HG03095 (cell line): ENCODE measurements around the gene ADM5.

ENCODE experiments used
- ATAC-seq: cut with Tn5 transposase; IDR thresholded peaks from one replicate; pipeline ENCODE4 v1.9.1; 2021; ENCODE audit warnings: moderate library complexity; ENCODE audit not compliant: unreplicated experiment

ADM5 gene

DNA sequence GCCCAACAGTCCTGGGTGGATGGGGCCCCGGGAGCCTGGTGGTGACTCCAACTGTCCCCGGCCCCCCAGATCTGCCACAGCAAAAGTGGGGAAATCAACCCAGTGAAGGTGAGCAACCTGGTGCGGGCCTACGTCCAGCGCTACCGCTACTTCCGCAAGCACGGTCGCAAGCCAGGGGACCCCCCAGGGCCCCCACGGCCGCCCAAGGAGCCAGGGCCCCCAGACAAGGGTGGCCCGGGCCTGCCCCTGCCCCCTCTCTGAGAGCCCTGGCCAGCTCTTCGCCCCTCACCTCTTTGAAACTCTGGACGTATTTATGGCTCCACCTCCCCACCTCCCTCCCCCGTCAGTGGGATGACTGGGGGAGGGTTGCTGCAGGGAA is 31.3 kb upstream of the ADM5 start:
- no peak for ATAC-seq

DNA sequence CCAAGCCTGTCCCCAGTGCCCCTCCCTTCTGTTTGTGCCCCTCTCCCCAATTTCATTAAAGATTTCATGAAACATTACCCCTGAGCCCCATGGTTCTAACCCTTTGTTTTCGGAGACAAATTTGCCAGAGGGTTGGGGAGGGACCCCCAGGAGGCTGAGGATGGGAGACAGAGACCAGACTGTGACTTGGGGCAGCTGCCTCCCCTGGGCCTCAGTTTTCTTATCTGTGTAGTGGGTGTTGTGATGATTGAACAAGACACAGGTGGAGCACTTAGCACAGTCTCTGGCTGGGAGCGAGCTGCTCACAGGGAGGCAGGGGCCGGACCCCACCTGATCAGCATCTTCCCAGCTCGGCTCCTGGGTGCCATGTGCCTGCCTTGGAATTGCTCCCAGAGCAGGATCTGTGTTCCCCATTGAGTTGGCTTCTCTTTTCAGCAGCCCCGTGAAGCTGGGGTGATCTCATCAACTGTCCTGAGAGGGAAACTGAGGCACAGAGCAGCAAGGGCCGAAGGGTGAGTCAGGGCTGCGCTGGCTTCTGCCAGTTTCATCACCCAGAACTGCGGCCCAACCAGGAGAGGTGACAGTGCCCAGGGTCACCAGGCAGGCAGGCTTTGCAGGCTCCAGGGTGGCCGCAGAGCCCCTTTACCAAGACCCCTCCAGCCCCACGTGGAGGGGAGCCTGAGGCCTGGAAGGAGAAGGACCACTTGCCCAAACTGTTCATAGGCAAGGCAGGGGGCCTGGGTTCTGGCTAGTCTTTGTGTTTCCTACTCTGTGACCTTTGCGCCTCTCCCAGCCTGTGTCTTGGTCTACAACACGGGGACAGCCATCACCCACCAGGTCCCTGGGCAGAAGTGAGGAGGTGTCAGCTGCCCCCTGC is 30.6 kb upstream of the ADM5 start:
- ATAC-seq: no peak

DNA sequence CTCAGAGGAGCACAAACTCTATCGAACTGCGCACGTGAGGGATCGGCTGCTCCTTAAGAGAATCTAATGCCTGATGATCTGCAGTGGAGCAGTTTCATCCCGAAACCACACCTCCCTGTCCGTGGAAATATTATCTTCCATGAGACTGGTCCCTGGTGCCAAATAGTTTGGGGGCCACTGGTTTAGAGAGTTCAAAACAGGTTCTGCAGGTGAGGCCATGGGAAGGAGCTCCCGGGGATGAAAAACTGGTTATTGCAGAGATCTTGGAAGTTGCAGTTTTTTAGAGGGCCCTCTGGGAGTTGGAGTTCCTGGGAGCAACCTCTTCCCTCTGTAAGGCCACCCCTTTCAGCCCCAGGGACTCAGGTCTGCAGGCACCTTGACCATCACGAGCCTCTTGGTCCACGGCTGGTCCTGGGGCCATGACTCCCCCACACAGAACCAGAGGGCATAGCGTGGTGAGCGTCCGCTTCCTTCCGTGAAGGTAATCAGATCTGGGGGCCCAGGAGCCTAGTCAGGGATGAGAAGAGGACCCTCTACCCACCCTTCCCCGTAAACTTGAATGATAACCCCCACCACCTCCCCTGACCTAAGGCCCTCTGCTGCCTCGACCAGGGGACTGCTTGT is 28.9 kb upstream of the ADM5 start:
- ATAC-seq: no peak

DNA sequence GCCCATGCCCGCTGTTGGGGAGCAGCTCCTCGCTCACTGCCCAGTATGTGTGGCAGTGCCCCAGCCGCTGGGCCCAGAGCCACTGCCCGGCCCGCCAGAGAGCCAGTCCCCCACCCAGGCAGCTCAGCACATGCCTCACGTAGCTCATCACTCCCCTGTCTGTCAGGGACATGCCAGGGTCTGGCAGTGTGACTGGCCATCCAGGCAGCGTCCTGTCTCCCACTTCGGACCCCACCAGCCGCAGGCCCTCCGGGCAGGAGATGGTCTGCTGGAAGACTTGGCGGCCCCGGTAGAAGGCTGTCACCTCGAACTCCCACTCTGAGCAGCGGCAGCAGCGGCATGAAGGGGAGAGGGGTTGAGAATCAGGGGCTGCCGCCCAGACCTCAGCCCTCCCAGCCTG is 27.4 kb upstream of the ADM5 start:
- ATAC-seq: no peak

DNA sequence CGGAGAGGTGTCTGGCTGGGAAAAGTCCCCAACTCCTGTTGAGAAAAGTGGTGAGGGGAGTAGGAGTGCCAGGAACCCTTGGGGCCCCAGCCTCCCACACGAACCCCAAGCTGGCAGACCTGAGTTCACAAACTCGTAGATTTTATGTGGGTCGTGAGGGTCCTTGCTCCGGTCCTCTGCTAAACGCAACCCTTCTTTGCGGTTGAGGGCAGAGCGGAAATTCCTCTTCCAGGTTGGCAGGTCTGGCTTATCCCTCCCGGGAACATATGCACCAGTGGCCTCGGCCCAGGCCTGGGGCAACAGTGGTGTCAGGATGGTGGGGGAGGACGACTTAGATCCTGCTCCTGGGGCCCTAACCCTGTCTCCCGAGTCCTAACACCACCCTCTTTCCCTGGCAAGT is 26.2 kb upstream of the ADM5 start:
- ATAC-seq: no peak

DNA sequence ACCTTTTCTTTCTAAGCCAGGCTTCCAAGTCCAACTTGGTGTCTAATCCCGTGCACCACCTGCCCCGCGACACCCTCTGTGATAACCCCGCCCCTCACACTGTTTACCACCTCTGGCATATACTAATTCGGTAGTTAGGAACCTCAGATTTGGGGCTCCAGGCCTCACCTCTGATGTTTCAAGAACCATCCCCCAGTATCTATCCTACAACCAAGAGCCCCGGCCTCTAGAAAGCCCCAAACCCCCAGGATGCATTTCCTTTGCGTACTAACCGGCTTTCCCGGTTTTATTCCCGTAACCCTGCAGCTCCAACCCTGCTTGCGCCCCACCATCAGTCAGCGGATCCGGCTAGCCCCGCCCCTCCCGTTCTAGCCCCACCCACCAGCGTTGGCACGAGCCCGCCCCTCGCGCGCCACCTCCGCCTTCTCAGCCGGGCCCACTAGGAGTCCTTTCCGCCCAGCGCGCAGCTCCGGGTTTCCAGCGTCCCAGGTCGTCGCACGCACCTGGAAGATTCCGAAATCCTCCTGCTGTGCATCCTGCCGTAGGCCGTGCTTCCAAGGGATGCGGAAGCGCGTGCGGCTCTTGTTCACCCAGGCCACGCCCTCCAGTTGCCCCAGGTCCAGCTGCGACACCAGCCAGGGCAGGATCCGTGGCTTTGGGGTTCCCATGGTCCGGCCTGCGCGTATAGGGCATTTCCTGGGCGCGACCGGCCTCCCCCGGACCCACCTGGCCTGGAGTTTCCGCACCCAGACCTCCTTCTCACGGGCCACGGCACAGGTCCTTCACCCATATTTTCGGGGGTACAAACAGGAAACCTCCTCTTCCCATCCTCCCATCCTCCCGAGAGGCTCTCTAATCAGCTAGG is 25.0 kb upstream of the ADM5 start:
- ATAC-seq: peak; percentile 33

DNA sequence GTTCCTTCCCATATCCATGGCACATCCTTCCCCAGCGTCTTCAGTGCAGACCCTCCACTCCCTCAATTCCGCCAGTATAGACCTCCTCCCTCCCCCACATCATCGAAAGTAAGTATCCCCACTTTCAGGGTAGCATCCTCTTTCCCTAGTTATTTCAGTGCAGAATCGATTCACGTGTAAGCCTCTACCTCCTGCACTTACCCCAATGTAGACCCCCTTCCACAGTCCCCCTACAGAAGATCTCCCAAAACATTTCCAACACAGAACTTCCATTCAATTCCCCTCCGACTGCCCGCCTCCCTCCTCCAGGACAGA is 24.4 kb upstream of the ADM5 start:
- no peak for ATAC-seq

DNA sequence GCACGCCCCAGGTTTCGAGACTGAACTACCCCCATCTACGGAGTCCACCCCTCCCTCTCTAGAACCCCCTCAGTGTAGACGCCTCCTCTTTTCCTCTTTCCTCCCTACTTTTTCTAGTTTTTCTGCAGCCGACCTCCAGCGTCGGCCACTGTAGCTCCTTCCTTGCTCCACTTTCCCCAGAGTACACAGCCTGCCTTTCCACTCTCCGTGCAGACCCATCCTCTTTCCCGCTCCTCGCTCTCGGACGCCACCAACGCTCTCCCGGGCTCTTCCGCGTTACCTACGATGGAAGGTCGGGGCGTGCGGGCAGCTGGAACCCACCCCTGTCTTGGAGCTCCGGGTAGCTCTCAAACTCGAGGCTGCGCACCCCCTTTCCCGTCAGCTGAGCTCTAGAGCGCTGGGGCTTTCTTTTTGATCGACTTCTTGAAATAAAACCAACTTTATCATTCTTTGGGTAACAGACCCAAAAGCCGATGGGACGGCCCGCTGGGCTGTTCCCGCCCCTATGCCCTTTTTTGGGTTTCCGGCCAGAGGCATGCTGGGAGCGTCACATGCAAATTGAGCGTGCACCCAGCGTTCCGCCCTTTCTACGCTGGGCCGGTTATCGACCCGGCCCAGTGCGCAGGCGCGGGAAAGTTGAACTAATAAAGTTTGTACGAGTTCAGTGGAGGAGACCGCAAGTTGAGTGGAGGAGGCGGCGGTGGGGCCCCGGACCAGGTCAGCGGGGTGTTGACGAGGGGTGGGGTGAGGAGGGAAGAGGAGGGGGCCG is 23.9 kb upstream of the ADM5 start, which contains the start of the genes BCL2L12 and IRF3:
TSS of gene BCL2L12 (plus strand) at position 583 of the 769 bp plus-strand sequence. CDS start 760 bp downstream, outside the sequence.
TSS of gene IRF3 (minus strand) at position 507 of the 769 bp plus-strand sequence. CDS start 1,019 bp downstream, outside the sequence.
- peak; percentile 75 for ATAC-seq

DNA sequence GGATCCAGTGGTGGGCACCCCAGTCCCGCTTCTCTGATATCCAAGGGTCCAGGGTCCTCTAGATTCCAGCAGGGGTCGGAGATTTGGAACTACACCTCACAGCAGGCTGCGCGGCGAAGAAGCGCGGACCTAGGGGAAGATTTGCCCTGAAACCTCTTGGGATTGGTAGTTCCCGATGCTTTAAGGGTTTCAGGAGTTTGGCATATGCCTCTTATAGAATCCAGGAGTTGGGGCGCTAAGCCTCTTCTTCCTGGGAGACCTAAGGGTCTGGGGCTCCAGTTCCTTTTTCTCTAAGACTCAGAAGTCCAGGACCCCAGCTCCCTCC is 23.3 kb upstream of the ADM5 start:
- no peak for ATAC-seq

DNA sequence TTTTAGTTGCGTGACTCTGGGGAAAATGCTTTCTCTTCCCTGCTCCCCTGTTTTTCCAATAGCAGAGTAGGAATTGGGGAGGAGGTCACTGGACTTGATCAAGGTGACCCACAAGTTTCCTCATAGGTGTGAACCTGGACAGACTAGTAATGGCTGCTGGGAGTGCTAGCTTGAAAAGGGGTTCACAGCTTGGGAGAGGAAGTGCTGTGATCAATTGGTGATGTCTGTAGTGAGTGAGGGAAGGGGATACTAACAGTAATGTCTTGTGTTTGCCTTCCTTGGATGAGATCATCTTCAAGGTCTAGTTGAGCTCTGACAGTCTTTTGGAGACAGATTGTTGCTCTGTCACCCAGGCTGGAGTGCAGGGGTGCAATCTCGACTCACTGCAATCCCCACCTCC is 21.9 kb upstream of the ADM5 start:
- ATAC-seq: no peak

DNA sequence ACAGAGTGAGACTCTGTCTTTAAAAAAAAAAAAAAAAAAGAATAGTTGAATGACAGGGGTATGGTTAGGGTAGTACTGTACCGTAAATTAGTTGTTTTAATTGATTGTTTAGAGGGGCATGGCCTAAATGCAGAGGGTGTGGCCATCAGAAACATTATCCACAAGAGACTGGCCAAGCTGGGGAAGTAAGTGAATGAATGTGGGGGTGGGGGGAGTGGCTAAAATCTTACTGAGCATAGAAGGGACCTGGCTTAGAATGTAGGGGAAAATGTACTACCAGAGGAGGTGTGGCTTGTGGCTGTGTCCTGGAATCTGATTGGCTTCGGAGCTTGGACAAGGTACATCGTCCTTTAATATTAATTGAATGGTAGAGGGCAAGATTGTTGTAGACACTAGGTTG is 19.9 kb upstream of the ADM5 start:
- ATAC-seq: no peak

DNA sequence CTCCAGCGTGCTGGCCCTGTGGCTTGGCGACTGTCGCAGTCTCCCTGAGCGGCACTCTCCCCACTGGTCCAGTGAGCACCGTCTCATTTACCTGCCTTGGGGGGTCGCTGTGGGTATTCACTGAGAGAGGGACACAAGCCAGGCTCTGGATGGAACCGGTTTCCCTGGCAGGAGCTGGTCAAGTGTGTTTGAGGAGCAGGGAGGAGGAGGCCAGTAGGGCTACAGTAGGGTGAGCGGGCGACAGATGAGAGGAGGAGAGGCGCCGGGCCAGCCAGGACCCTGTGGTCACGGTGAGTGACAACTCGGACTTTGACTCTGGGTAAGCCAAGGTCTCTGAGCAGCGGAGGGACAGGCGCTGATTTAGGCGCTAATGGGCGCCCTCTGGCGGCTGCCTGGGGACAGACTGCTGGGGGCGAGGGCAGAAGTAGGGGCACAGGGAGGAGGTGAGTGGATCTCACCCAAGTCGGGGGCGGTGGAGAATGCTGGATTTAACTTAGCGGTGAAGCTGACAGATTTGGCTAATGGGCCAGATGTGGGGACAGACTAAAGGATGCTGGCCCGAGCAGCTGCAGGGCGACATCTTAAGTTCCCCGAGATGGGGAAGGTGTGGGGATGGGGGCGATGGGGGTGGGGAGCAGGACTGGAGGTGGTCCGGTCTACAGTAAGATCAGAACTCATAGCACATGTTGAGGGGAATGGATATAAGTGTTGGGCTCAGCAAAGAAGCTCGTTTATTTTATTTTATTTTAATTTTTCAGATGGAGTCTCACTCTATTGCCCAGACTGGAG is 17.1 kb upstream of the ADM5 start:
- ATAC-seq: no peak

DNA sequence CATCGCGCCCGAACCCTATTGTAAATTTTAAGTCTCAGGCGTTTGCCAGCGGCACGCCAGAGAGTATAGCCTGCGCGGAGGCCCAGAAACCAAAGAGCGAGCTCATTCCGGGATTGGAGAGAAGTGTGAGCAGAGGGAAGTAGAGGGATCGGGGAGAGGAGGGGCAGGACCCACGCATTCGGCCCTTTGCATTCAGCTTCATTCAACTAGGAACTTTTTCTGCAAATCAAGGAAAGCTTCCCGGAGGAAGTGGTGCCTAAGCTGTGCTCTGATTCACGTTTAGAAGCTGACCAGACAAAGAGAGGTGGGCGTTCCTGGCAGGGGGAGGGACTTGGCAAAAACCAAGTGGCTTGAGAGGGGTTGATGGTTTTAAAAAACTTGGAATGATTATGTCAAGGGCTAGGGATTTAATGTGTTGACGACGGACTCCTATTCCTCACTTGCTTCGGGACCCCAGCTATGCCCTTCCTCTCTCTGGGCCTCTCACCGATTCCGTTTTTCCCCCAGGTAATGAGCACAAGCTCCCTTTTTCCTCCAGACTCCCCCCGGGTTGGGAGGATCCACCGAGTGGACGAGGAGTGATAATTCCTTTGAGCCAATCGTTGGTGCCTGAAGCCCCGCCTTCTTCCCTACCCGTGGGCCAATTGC is 13.1 kb upstream of the ADM5 start:
- ATAC-seq: no peak

DNA sequence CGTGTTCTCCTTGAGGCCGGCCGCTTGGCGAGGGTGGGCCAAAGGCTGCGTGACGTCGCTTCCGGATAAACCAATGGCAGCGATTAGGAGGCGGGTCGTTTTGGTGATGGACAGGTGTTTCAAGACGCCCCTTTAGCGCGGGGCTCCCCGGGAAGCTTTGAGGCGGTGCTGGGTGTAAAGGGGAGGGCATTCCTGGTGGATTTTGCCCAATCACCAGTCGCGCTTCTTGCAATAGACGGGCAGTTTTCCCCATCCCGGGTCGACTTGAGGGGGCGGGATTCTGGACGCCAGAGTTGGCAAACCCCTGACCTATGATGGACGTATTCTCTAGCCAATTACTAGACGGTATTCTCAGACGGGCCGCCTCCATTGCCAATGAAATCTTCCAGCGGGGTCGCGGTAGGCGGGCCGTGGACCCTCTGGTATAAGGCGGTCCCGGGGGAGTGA is 12.6 kb upstream of the ADM5 start:
- peak; percentile 52 for ATAC-seq

DNA sequence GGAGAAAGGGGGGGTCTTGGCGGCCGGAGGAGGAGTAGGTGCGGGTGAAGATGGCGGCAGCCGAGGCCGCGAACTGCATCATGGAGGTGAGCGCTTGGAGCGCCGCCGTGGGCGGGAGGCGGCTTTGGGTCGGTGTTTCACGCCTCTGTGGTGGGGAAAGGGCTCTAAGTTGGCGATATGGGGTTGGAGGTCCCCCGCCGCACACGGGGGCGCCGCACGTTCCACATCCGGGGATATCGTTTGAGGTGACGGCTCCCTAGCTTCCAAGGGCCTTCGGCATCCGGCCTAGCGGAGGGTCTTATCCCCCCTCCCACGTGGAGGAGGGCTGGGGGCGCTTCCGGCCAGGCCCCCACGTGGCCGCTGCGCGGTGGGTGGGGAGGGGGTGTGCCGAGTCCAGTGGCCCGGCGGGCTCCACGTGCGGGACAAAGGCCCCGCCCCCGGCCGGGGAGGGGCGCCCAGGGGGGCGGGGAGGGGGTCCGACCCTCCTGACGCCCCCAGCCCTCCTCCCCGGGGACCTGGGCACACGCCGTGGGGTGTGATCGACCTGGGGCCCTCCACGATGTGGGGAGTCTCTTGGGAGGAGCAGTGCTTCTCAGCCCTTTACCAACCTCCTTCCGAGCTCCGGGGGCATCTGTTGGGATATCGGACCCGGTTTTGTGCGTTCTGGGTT is 12.0 kb upstream of the ADM5 start, which contains the start of gene PRMT1:
TSS of gene PRMT1 (plus strand) at position 41 of the 670 bp plus-strand sequence. CDS start at position 51, 10 bp downstream.
- ATAC-seq: no peak

DNA sequence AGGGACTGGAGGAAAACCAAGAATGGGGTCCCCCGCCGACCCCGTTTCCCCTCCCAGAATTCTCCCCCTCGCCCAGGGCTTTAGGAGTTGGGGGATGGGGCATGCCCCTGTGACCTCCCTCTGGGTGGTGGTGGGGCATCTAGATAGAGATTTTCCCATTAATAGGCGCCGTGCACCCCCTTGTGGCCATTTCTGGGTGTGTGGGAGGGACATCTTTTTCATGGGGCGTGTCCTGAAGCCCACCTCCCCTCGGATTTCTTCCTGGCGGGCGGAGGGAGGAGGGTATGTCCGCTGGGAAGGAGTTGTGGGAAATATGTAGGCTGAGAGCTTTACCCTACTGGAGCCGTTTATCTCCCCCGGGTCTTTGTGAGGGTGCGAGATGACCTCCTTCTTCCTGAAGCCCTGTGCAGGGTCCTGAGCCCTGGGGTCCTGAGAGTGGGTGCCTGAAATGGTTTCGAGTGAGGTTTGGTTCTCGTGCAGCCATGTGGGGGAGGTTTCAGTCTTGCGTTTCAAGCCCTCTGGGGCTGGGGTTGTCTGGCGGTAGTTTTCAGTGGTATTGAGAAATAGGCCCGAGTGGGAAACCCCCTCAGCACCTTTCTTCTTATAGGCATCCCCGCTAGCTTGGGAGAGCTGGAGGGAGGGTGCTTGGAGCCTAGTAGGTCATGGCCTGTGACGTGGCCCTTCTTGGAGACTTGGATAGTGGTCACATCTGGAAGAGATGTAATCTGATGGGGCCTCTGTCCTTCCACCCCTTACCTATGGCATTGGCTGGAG is 11.3 kb upstream of the ADM5 start:
- no peak for ATAC-seq

DNA sequence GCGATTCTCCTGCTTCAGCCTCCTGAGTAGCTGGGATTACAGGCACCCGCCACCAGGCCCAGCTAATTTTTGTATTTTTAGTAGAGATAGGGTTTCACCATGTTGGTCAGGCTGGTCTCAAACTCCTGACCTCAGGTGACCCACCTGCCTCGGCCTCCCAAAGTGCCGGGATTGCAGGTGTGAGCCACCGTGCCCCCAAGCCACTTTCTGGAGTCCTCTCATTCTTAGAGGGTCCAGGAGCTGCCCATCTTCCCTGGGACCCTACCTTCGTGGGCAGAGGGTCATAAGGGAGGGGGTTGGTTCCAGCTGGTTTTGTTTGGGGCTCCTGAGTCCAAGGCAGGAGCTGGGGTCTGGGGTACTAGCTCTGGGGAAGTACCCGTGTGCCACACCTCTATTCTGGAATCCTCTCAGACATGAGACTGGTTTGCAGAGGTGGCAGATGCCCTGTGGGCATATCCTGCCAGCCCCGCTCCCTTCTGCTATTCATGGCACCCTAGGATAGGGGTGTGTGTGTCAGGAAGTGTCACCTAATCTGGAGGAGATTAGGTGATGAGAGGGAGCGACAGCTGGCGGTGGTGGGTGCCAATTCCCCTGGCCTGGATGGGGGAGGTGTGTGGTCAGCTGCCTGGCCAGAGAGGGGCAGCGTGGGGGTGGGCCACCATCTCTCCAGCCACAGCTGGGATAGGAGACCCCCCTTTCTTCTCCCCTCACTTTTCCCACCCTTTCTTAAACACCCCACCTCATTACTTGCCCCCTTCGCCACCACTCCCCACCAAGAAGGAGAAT is 10.2 kb upstream of the ADM5 start:
- ATAC-seq: no peak
